ENCODE measurements around the gene B4GALNT4.
"Not testable (repeated sequence)": the region's sequence is repeated elsewhere in the genome, so short reads cannot be mapped to it uniquely, and the experiment has no call there.

Gene B4GALNT4

GRCh38 chr11:335779-336658 is 33.3 kb upstream of the B4GALNT4 start:
- peak; percentile 85 for DNase-seq

- no peak for DNase-seq
These were observed 32.6 kb upstream of the B4GALNT4 start for GRCh38 chr11:336659-337198.

GRCh38 chr11:337711-338110 is 31.6 kb upstream of the B4GALNT4 start:
- no peak for DNase-seq

- no peak for DNase-seq
These were observed 29.3 kb upstream of the B4GALNT4 start for GRCh38 chr11:339963-340362.

- no peak for DNase-seq
These were observed 28.5 kb upstream of the B4GALNT4 start for GRCh38 chr11:340539-341512.

- DNase-seq, result no peak
These were observed 27.0 kb upstream of the B4GALNT4 start for GRCh38 chr11:342328-342727.

GRCh38 chr11:344836-345578 is 24.3 kb upstream of the B4GALNT4 start:
- DNase-seq, result no peak

GRCh38 chr11:346529-346928 is 22.8 kb upstream of the B4GALNT4 start:
- DNase-seq, result no peak

GRCh38 chr11:349270-349954 is 19.9 kb upstream of the B4GALNT4 start:
- not testable (repeated sequence) for DNase-seq

GRCh38 chr11:350033-350722 is 19.1 kb upstream of the B4GALNT4 start:
- not testable (repeated sequence) for DNase-seq

- DNase-seq, result no peak
These were observed 18.5 kb upstream of the B4GALNT4 start for GRCh38 chr11:350723-351255.

GRCh38 chr11:351411-351810 is 17.9 kb upstream of the B4GALNT4 start:
- DNase-seq, result no peak

- no peak for DNase-seq
These were observed 16.8 kb upstream of the B4GALNT4 start for GRCh38 chr11:352456-353031.

- DNase-seq, result no peak
These were observed 16.0 kb upstream of the B4GALNT4 start for GRCh38 chr11:353179-353873.

GRCh38 chr11:355581-356458 is 13.5 kb upstream of the B4GALNT4 start:
- DNase-seq, result peak; percentile 79

GRCh38 chr11:356610-357009 is 12.7 kb upstream of the B4GALNT4 start:
- no peak for DNase-seq

- DNase-seq, result no peak
These were observed 11.7 kb upstream of the B4GALNT4 start for GRCh38 chr11:357582-357981.

GRCh38 chr11:358129-358800 is 11.0 kb upstream of the B4GALNT4 start:
- DNase-seq, result no peak
